Neural cell (in vitro differentiated cells): ENCODE measurements around the gene KRT16. TPM values are rescaled to one million over a fixed set of nuclear protein-coding genes. Genes with fewer than 3 reads are reported as not detected.

ENCODE experiments used
- H2AFZ ChIP-seq: fragments of 200-600, 300-800 bp; sonication (generic), shearing (Covaris generic); 2 replicates; pipeline ENCODE4 v1.6.0; 2014; ENCODE audit warnings: low read depth, mild to moderate bottlenecking, antibody characterized with exemption, low read length, moderate library complexity
- H3F3A ChIP-seq: fragments of 200-600 bp; shearing (Covaris generic); 2 replicates; pipeline ENCODE4 v1.6.1; 2016; ENCODE audit warnings: mild to moderate bottlenecking, moderate library complexity, mixed read lengths, antibody characterized with exemption, low read length; ENCODE audit not compliant: insufficient read depth, poor library complexity, severe bottlenecking
- H3K27ac ChIP-seq: fragments of 200-600, 300-800 bp; sonication (generic), shearing (Covaris generic); 2 replicates; pipeline ENCODE4 v1.5.1; 2014; ENCODE audit warnings: mild to moderate bottlenecking, low read length, moderate library complexity
- H3K27me3 ChIP-seq: fragments of 300-800, 200-600 bp; sonication (generic), shearing (Covaris generic); 2 replicates; pipeline ENCODE4 v1.6.0; 2014; ENCODE audit warnings: mild to moderate bottlenecking, low read depth, low read length, moderate library complexity; ENCODE audit not compliant: insufficient read depth
- H3K36me3 ChIP-seq: fragments of 300-800, 200-600 bp; sonication (generic), shearing (Covaris generic); 2 replicates; pipeline ENCODE4 v1.5.1; 2014; ENCODE audit warnings: mild to moderate bottlenecking, antibody characterized with exemption, low read length, moderate library complexity; ENCODE audit not compliant: insufficient read depth
- H3K4me2 ChIP-seq: fragments of 300-800, 200-600 bp; sonication (generic), shearing (Covaris generic); 2 replicates; pipeline ENCODE4 v1.6.0; 2014; ENCODE audit warnings: mild to moderate bottlenecking, low read length
- H3K4me3 ChIP-seq: fragments of 300-800, 200-600 bp; sonication (generic), shearing (Covaris generic); 2 replicates; pipeline ENCODE4 v1.5.1; 2014; ENCODE audit warnings: mild to moderate bottlenecking, low read length, moderate library complexity
- H3K79me2 ChIP-seq: fragments of 200-600 bp; shearing (Covaris generic); replicated peaks from 2 replicates; pipeline ENCODE4 v1.6.0; 2014; ENCODE audit warnings: mild to moderate bottlenecking, low read length, moderate library complexity; ENCODE audit not compliant: insufficient read depth
- H3K9ac ChIP-seq: fragments of 300-800, 200-600 bp; sonication (generic), shearing (Covaris generic); 2 replicates; pipeline ENCODE4 v1.6.1; 2016; ENCODE audit warnings: mild to moderate bottlenecking, low read length, mixed read lengths
- H3K9me2 ChIP-seq: fragments of 200-600 bp; shearing (Covaris generic); 2 replicates; pipeline ENCODE4 v1.6.1; 2016; ENCODE audit warnings: mild to moderate bottlenecking, low read length, mixed read lengths; ENCODE audit not compliant: insufficient read depth
- H3K9me3 ChIP-seq: fragments of 200-600, 300-800 bp; sonication (generic), shearing (Covaris generic); 2 replicates; pipeline ENCODE4 v1.6.1; 2016; ENCODE audit warnings: mild to moderate bottlenecking, mixed run types, low read length, moderate library complexity, mixed read lengths
- H4K20me1 ChIP-seq: fragments of 200-600 bp; shearing (Covaris generic); 2 replicates; pipeline ENCODE4 v1.6.1; 2016; ENCODE audit warnings: mild to moderate bottlenecking, mixed run types; ENCODE audit not compliant: insufficient read depth
- CTCF ChIP-seq: fragments of 450-650 bp; IDR thresholded peaks from 2 replicates; pipeline ENCODE4 v1.5.1; 2014; ENCODE audit warnings: antibody characterized with exemption, mild to moderate bottlenecking, moderate library complexity; ENCODE audit not compliant: poor library complexity, severe bottlenecking
- EP300 ChIP-seq: fragments of 450-650 bp; conservative IDR thresholded peaks from 2 replicates; pipeline ENCODE4 v1.6.1; 2014; ENCODE audit warnings: antibody characterized with exemption, mild to moderate bottlenecking, moderate library complexity; ENCODE audit not compliant: poor library complexity, severe bottlenecking
- EZH2 ChIP-seq: fragments of 200-600, 300-800 bp; shearing (Covaris generic), sonication (generic); IDR thresholded peaks from 2 replicates; pipeline ENCODE4 v1.6.1; 2014; ENCODE audit warnings: antibody characterized with exemption, low read length, borderline replicate concordance, mild to moderate bottlenecking; ENCODE audit not compliant: insufficient read depth, poor library complexity, severe bottlenecking
- MXI1 ChIP-seq: fragments of 450-650 bp; conservative IDR thresholded peaks from 2 replicates; pipeline ENCODE4 v1.6.1; 2014; ENCODE audit warnings: antibody characterized with exemption, mild to moderate bottlenecking; ENCODE audit not compliant: poor library complexity, severe bottlenecking
- POLR2AphosphoS5 ChIP-seq: IDR thresholded peaks from 2 replicates; pipeline ENCODE4 v1.6.1; 2012
- RAD21 ChIP-seq: fragments of 450-650 bp; conservative IDR thresholded peaks from 2 replicates; pipeline ENCODE4 v1.6.1; 2014; ENCODE audit warnings: antibody characterized with exemption, mild to moderate bottlenecking, moderate library complexity
- REST ChIP-seq: IDR thresholded peaks from 2 replicates; pipeline ENCODE4 v1.6.1; 2012; ENCODE audit warnings: borderline replicate concordance
- SMC3 ChIP-seq: fragments of 450-650 bp; conservative IDR thresholded peaks from 2 replicates; pipeline ENCODE4 v1.6.1; 2014; ENCODE audit warnings: antibody characterized with exemption, mild to moderate bottlenecking, moderate library complexity; ENCODE audit not compliant: poor library complexity
- TAF1 ChIP-seq: IDR thresholded peaks from 2 replicates; pipeline ENCODE4 v1.6.1; 2012; ENCODE audit warnings: low read depth
- polyA plus RNA-seq: library from polyadenylated mRNA; depleted of rRNA; stranded (reverse); fragments of >200 nt; gene quantifications from 2 replicates; pipeline ENCODE4 v1.2.3, GENCODE V29; 2014

The KRT16 gene
- polyA plus RNA-seq, 1 donor from 2014 or later, result not detected

- Histone ChIP-seq H3K27me3 (peaks cover 4% of the 10 kb centered on the region), H3K27ac (no peak overlapping the region), H2AFZ (no peak overlapping the region), H3K4me2 (no peak overlapping the region), H3K36me3 (no peaks in the 10 kb centered on the region), H3K9me2 (no peaks in the 10 kb centered on the region), H3K79me2 (no peaks in the 10 kb centered on the region), H3F3A (no peaks in the 10 kb centered on the region), H3K9me3 (no peaks in the 10 kb centered on the region), H3K4me3 (no peak overlapping the region), H4K20me1 (no peaks in the 10 kb centered on the region), H3K9ac (no peak overlapping the region)
- no peak for TF ChIP-seq CTCF
- no peak for TF ChIP-seq REST
- no peak for TF ChIP-seq TAF1
- no peak for TF ChIP-seq EZH2
These were observed 38.4 kb upstream of the KRT16 start for GRCh38 chr17:41650794-41651624.

- H3K79me2 ChIP-seq, result no peaks in the 10 kb centered on the region
- H3F3A ChIP-seq, result no peaks in the 10 kb centered on the region
- no peak overlapping the region for H3K4me2 ChIP-seq
- no peak overlapping the region for H3K27ac ChIP-seq
- H3K9me3 ChIP-seq, result no peaks in the 10 kb centered on the region
- no peaks in the 10 kb centered on the region for H3K36me3 ChIP-seq
- no peak for TF ChIP-seq SMC3
- TF ChIP-seq EZH2, result no peak
- no peak for TF ChIP-seq EP300
- TF ChIP-seq RAD21, result no peak
- TF ChIP-seq POLR2AphosphoS5, result no peak
- no peak for TF ChIP-seq MXI1
- TF ChIP-seq TAF1, result no peak
- TF ChIP-seq CTCF, result no peak
- no peak for TF ChIP-seq REST
- H3K27me3 ChIP-seq, result peaks cover 4% of the 10 kb centered on the region
- H2AFZ ChIP-seq, result no peak overlapping the region
- no peaks in the 10 kb centered on the region for H4K20me1 ChIP-seq
- no peak overlapping the region for H3K4me3 ChIP-seq
- no peak overlapping the region for H3K9ac ChIP-seq
- no peaks in the 10 kb centered on the region for H3K9me2 ChIP-seq
These were observed 37.5 kb upstream of the KRT16 start for GRCh38 chr17:41649923-41650519.
